HUES64 (cell line): Measurements from ENCODE around the gene CYB5A. TPM values are rescaled to one million over a fixed set of nuclear protein-coding genes. Genes with fewer than 3 reads are reported as not detected.
"Not testable (repeated sequence)": the region's sequence is repeated elsewhere in the genome, so short reads cannot be mapped to it uniquely, and the experiment has no call there.

Experiments
- H3K27ac ChIP-seq: 2 replicates; pipeline ENCODE4 v1.7.0; 2013; ENCODE audit warnings: low read depth, low read length, inconsistent platforms
- H3K27me3 ChIP-seq: 2 replicates; pipeline ENCODE4 v1.6.1; 2013; ENCODE audit warnings: mild to moderate bottlenecking, low read length; ENCODE audit not compliant: insufficient read depth
- H3K36me3 ChIP-seq: 2 replicates; pipeline ENCODE4 v1.6.1; 2013; ENCODE audit warnings: mild to moderate bottlenecking, low read length; ENCODE audit not compliant: insufficient read depth
- H3K4me1 ChIP-seq: 2 replicates; pipeline ENCODE4 v1.6.1; 2013; ENCODE audit warnings: mild to moderate bottlenecking, low read length, moderate library complexity; ENCODE audit not compliant: insufficient read depth
- H3K4me3 ChIP-seq: 2 replicates; pipeline ENCODE4 v1.5.1; 2013; ENCODE audit warnings: mild to moderate bottlenecking, low read length, moderate library complexity
- H3K9ac ChIP-seq: 2 replicates; pipeline ENCODE4 v1.6.1; 2013; ENCODE audit warnings: mild to moderate bottlenecking, low read depth, low read length
- H3K9me3 ChIP-seq: 2 replicates; pipeline ENCODE4 v1.6.1; 2013; ENCODE audit warnings: low read depth, low read length; ENCODE audit not compliant: insufficient read depth
- WGBS: fragments of 150-250, 120-280 bp; methylation state at CpG from one replicate; pipeline ENCODE4 v1.1.7; 2013; ENCODE audit warnings: missing lambda C conversion rate; 5-methylcytosine and 5-hydroxymethylcytosine counted together
- polyA plus RNA-seq, 2 experiments: library from polyadenylated mRNA; stranded (reverse); fragments of 50-300 nt; gene quantifications; one replicate each; pipeline ENCODE4 v1.2.3, GENCODE V29; 2013

CYB5A gene
- 79.3 TPM for polyA plus RNA-seq (2013, experiment 1 of 2)
- polyA plus RNA-seq (2013, experiment 2 of 2) = 90.3 TPM

GRCh38 chr18:74291771-74292540, at the start of gene CYB5A:
Gene CYB5A, minus strand, starts transcription at chr18:74291963. Its CDS starts 88 bp downstream, at chr18:74291875.
- Histone ChIP-seq H3K4me1 (peaks cover 24% of the 10 kb centered on the region), H3K9me3 (no peaks in the 10 kb centered on the region), H3K9ac (peak within 1 kb of the TSS; percentile 69), H3K27me3 (peaks cover 6% of the 10 kb centered on the region; the same call in 1 of the 2 replicates), H3K36me3 (no peaks in the 10 kb centered on the region), H3K4me3 (peak within 1 kb of the TSS; percentile 88), H3K27ac (no peak within 1 kb of the TSS)
- 1% methylated on average over 68 of the region's 68 CpGs for WGBS

GRCh38 chr18:74337912-74338309, 46.1 kb upstream of the CYB5A start:
- no peak overlapping the region for H3K9ac ChIP-seq
- H3K4me1 ChIP-seq = peaks cover 10% of the 10 kb centered on the region
- 97% methylated on average over 1 of the region's 1 CpG for WGBS
- no peaks in the 10 kb centered on the region for H3K36me3 ChIP-seq
- H3K27me3 ChIP-seq = no peaks in the 10 kb centered on the region
- H3K9me3 ChIP-seq = no peaks in the 10 kb centered on the region
- no peak overlapping the region for H3K27ac ChIP-seq
- H3K4me3 ChIP-seq = no peak overlapping the region

GRCh38 chr18:74337155-74337911, 45.6 kb upstream of the CYB5A start:
- no peak overlapping the region for H3K27ac ChIP-seq
- 90% methylated on average over 4 of the region's 5 CpGs for WGBS

GRCh38 chr18:74336656-74337055, 44.9 kb upstream of the CYB5A start:
- Histone ChIP-seq H3K36me3 (no peaks in the 10 kb centered on the region), H3K27me3 (no peaks in the 10 kb centered on the region), H3K27ac (no peak overlapping the region), H3K4me3 (no peak overlapping the region), H3K9ac (no peak overlapping the region), H3K4me1 (peaks cover 10% of the 10 kb centered on the region), H3K9me3 (no peaks in the 10 kb centered on the region)

More at GRCh38 chr18:74337155-74337911, 45.6 kb upstream of the CYB5A start:
- Histone ChIP-seq H3K36me3 (no peaks in the 10 kb centered on the region), H3K4me3 (no peak overlapping the region), H3K27me3 (no peaks in the 10 kb centered on the region), H3K4me1 (peaks cover 10% of the 10 kb centered on the region), H3K9me3 (no peaks in the 10 kb centered on the region), H3K9ac (no peak overlapping the region)

- Histone ChIP-seq H3K27me3 (no peaks in the 10 kb centered on the region), H3K9me3 (no peaks in the 10 kb centered on the region), H3K4me3 (no peak overlapping the region), H3K27ac (no peak overlapping the region), H3K9ac (no peak overlapping the region), H3K4me1 (peaks cover 10% of the 10 kb centered on the region), H3K36me3 (no peaks in the 10 kb centered on the region)
Observed at GRCh38 chr18:74334242-74334893, 42.6 kb upstream of the CYB5A start.

GRCh38 chr18:74333091-74333490, 41.3 kb upstream of the CYB5A start:
- 93% methylated on average over 1 of the region's 1 CpG for WGBS
- Histone ChIP-seq H3K4me3 (no peak overlapping the region), H3K9ac (no peak overlapping the region), H3K36me3 (no peaks in the 10 kb centered on the region), H3K9me3 (no peaks in the 10 kb centered on the region), H3K4me1 (peaks cover 10% of the 10 kb centered on the region), H3K27me3 (no peaks in the 10 kb centered on the region), H3K27ac (no peak overlapping the region)

GRCh38 chr18:74331404-74331803, 39.6 kb upstream of the CYB5A start:
- Histone ChIP-seq H3K4me1 (peaks cover 12% of the 10 kb centered on the region), H3K36me3 (no peaks in the 10 kb centered on the region), H3K4me3 (no peak overlapping the region), H3K27me3 (no peaks in the 10 kb centered on the region), H3K9ac (no peak overlapping the region), H3K9me3 (no peaks in the 10 kb centered on the region), H3K27ac (no peak overlapping the region)
- 87% methylated on average over 2 of the region's 2 CpGs for WGBS

GRCh38 chr18:74329688-74330205, 38.0 kb upstream of the CYB5A start:
- no peak overlapping the region for H3K9ac ChIP-seq
- H3K27me3 ChIP-seq = no peaks in the 10 kb centered on the region
- no peaks in the 10 kb centered on the region for H3K9me3 ChIP-seq
- no peak overlapping the region for H3K4me3 ChIP-seq
- 90% methylated on average over 1 of the region's 1 CpG for WGBS
- no peaks in the 10 kb centered on the region for H3K36me3 ChIP-seq
- H3K4me1 ChIP-seq = peaks cover 11% of the 10 kb centered on the region
- H3K27ac ChIP-seq = no peak overlapping the region

GRCh38 chr18:74328206-74328605, 36.4 kb upstream of the CYB5A start:
- Histone ChIP-seq H3K9ac (no peak overlapping the region), H3K9me3 (no peaks in the 10 kb centered on the region), H3K27ac (no peak overlapping the region), H3K4me3 (no peak overlapping the region), H3K27me3 (no peaks in the 10 kb centered on the region), H3K36me3 (no peaks in the 10 kb centered on the region), H3K4me1 (peaks cover 3% of the 10 kb centered on the region; the same call in 1 of the 2 replicates)
- whole genome bisulfite sequencing = 98% methylated on average over 2 of the region's 2 CpGs

GRCh38 chr18:74326791-74327190, 35.0 kb upstream of the CYB5A start:
- H3K9ac ChIP-seq = not testable (repeated sequence)
- 88% methylated on average over 2 of the region's 3 CpGs for WGBS

GRCh38 chr18:74326231-74326630, 34.5 kb upstream of the CYB5A start:
- H3K9ac ChIP-seq = no peak overlapping the region
- 48% methylated on average over 2 of the region's 2 CpGs for WGBS
- H3K27ac ChIP-seq = no peak overlapping the region
- H3K9me3 ChIP-seq = no peaks in the 10 kb centered on the region
- H3K4me1 ChIP-seq = peaks cover 3% of the 10 kb centered on the region; the same call in 1 of the 2 replicates
- no peaks in the 10 kb centered on the region for H3K36me3 ChIP-seq
- H3K4me3 ChIP-seq = no peak overlapping the region
- H3K27me3 ChIP-seq = no peaks in the 10 kb centered on the region

More at GRCh38 chr18:74326791-74327190, 35.0 kb upstream of the CYB5A start:
- H3K4me1 ChIP-seq, H3K27me3 ChIP-seq, H3K36me3 ChIP-seq, H3K9me3 ChIP-seq, H3K4me3 ChIP-seq, H3K27ac ChIP-seq: not testable (repeated sequence)
